Endothelial cell (in vitro differentiated cells): ENCODE data around the gene DNM1. TPM values are rescaled to one million over a fixed set of nuclear protein-coding genes. Genes with fewer than 3 reads are reported as not detected.

Experiments
- DNase-seq: peaks from one replicate; pipeline ENCODE4 v3.0.0; 2021; ENCODE audit warnings: low spot score
- H3K27ac Mint-ChIP-seq: one replicate; pipeline ENCODE4 v1.8.0; 2021; ENCODE audit warnings: mixed read lengths, inconsistent platforms; ENCODE audit not compliant: unreplicated experiment
- H3K27me3 Mint-ChIP-seq: one replicate; pipeline ENCODE4 v1.8.0; 2021; ENCODE audit warnings: mild to moderate bottlenecking, moderate library complexity, mixed read lengths, inconsistent platforms; ENCODE audit not compliant: unreplicated experiment
- H3K36me3 Mint-ChIP-seq: one replicate; pipeline ENCODE4 v1.8.0; 2021; ENCODE audit warnings: mild to moderate bottlenecking, low read depth, mixed read lengths, inconsistent platforms; ENCODE audit not compliant: unreplicated experiment
- H3K4me1 Mint-ChIP-seq: one replicate; pipeline ENCODE4 v1.8.0; 2021; ENCODE audit warnings: mild to moderate bottlenecking, mixed read lengths, inconsistent platforms; ENCODE audit not compliant: unreplicated experiment
- H3K4me3 Mint-ChIP-seq: one replicate; pipeline ENCODE4 v1.8.0; 2021; ENCODE audit warnings: mild to moderate bottlenecking, mixed read lengths, inconsistent platforms; ENCODE audit not compliant: unreplicated experiment
- H3K9me3 Mint-ChIP-seq: one replicate; pipeline ENCODE4 v1.8.0; 2021; ENCODE audit warnings: mixed read lengths, inconsistent platforms; ENCODE audit not compliant: unreplicated experiment
- CTCF ChIP-seq: fragments of 200-600 bp; sonication (generic); IDR thresholded peaks from one replicate; pipeline ENCODE4 v1.5.0; 2021; ENCODE audit warnings: antibody characterized with exemption; ENCODE audit not compliant: unreplicated experiment
- total RNA-seq: library from RNA; stranded (reverse); fragmentation: NEBNext Ultra II Directional; extraction: Animal tissue kit (Norgen Biotek cat#: 25700); gene quantifications from one replicate; pipeline ENCODE4 v1.2.1, GENCODE V29; 2021; ENCODE audit not compliant: unreplicated experiment

Gene DNM1
- total RNA-seq, 1 donor from 2014 or later: 8.0 TPM

DNA sequence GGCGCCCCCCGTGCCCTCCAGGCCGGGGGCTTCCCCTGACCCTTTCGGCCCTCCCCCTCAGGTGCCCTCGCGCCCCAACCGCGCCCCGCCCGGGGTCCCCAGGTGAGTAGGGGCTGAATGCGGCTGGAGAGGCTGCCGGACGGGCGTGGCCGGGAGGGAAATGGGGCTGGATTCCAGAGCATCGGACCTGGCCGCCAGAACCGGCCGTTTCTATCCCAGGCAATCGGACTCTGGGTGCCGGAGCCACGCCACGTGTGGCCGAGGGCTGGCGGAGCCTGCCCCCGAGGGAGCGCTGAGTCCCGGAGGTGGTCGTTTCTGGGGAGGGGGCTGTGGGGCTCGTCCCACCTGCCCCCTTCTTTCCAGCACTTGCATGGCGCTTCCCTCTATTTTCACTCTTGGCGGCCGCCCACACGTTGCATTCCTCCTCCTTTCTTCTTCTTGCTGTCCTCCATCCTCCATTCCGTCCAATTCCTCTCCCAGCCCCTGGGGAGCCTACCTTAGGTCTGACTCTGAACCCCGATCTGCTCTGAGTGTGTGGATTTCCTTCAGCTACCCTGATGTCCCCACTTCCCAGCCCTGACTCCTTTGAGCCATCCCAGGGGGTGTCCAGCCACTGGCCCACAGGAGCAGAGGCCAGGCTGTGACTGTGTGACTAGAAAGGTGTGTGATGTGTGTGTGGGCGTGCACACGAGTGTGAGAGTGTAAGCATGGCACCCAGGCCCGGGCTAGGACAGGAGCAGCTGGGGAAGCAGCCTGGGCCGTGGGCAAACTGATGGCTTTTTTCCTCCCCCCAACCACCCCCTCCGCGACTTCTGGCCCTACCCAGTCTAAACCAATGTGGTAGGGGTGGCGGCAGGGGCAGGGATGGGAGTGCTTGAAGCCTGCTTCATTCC is 47.9 kb downstream of the DNM1 start:
- Mint-ChIP-seq H3K9me3 (no peaks in the 10 kb centered on the region), H3K4me1 (peaks cover 18% of the 10 kb centered on the region), H3K4me3 (peak overlapping the region; percentile 93), H3K27ac (peak overlapping the region; percentile 52), H3K27me3 (peaks cover 15% of the 10 kb centered on the region), H3K36me3 (peaks cover 13% of the 10 kb centered on the region)
- DNase-seq: no peak
- TF ChIP-seq CTCF: no peak

- Mint-ChIP-seq H3K4me3 (peak overlapping the region; percentile 93), H3K27ac (peak overlapping the region; percentile 11), H3K36me3 (peaks cover 13% of the 10 kb centered on the region), H3K27me3 (peaks cover 15% of the 10 kb centered on the region), H3K4me1 (peaks cover 17% of the 10 kb centered on the region), H3K9me3 (no peaks in the 10 kb centered on the region)
- TF ChIP-seq CTCF: no peak
- DNase-seq: no peak
Measured at GRCh38 chr9:128251732-128252100, 48.5 kb downstream of the DNM1 start.

DNA sequence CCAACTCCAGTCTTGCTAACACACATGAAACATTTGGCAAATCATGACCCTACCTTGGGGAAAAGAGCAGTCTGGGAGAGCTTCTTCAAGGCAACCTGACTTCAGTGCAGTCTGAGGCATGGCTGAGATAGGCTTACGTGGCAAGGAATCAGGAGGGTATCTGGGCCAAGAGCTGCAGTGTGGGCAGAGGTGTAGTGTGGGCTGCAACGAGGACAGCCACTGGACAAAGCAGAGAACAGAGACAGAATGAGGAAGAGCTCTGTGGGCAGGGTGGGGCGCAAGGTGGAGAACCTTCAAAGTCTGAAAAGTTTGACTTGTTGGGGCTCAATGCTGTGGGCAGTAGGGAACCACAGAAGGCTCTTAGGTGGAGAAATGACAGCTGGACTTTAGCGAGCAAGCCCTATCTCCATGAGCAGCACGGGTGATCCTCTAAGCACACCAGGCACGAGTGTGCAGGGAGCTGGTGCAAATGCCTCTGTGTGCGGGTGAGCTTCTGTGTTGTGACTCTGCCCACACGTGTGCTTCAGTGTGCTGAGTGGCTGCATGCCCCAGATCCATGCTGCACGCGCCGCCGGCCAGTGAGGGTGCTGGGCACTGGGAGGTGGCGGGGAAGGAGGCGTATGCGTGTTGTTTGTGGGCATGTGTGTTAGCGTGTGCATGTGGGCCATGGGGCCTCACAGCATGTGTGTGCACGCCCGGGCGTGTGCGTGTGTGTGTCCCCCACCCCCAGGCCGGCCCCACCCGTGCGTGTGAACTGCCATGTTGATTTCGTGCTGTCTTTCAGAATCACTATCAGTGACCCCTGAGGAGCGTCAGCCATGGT is 49.3 kb downstream of the DNM1 start:
- DNase-seq: no peak
- Mint-ChIP-seq H3K36me3 (peaks cover 14% of the 10 kb centered on the region), H3K4me1 (peaks cover 15% of the 10 kb centered on the region), H3K27ac (peak overlapping the region; percentile 10), H3K4me3 (peak overlapping the region; percentile 93), H3K27me3 (peaks cover 13% of the 10 kb centered on the region), H3K9me3 (no peaks in the 10 kb centered on the region)
- TF ChIP-seq CTCF: no peak

DNA sequence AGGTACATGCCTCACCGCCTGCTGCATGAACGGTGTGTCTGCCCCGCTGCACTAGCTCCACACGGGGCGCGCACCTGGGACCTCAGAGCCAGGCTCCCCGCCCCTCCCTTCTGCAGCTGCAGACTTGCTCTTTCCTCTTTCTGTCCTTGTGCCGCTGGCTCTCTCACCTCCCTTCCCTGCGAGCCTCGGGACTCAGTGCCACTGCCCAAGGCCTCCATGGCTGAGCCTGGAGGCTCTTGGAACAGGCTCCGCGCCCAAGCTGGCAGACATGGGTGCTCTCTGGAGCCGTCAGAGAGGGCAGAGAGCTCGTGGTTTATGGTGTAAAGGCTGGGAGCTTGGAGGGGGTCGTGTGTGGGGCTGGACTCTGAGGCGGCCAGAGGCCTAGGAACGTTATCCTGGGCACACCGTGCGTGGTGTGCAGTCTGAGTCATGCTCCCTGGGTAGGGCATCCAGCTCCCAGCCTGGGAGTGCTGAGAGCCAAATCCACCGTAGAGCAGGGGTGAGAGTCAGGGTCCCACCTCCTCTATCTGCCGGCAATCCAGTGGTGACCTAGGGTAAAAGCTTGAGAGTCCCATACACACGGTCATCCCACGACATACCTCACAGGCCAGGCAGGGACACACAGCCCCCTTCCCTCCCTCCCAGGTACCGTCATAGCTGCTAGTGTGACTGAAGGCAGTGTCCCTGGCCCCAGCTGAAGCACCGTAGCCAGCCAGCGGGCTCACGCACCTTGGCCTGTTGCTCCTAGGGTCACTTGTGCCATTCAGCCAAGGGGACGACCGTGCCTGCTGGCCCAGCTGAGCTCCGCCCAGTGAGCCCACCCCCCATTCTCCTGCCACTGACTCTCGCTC is 50.2 kb downstream of the DNM1 start:
- Mint-ChIP-seq H3K4me3 (no peak overlapping the region), H3K27ac (no peak overlapping the region), H3K27me3 (peaks cover 11% of the 10 kb centered on the region), H3K4me1 (peaks cover 15% of the 10 kb centered on the region), H3K9me3 (no peaks in the 10 kb centered on the region), H3K36me3 (peaks cover 13% of the 10 kb centered on the region)
- DNase-seq: no peak
- TF ChIP-seq CTCF: no peak
